PC-9 (cell line): Measurements from ENCODE around the gene DDX10. TPM values are rescaled to one million over a fixed set of nuclear protein-coding genes. Genes with fewer than 3 reads are reported as not detected.

Experiments
- BruUV-seq: library from RNA; stranded (reverse); fragments of 400-500 nt; replicated peaks from 2 replicates; lab custom pipeline; 2021; lab: Mats Ljungman, UMichigan
- CTCF ChIA-PET: fragments of 300-600 bp; sonication (Branson Sonifier 250); formaldehyde crosslinking; loops from one replicate; lab custom pipeline; 2022; ENCODE audit warnings: antibody characterized with exemption; lab: Charles Lee
- POLR2A ChIA-PET: fragments of 300-600 bp; sonication (Branson Sonifier 250); formaldehyde crosslinking; loops from one replicate; lab custom pipeline; 2022; ENCODE audit warnings: antibody characterized with exemption; ENCODE audit not compliant: unreplicated experiment; lab: Charles Lee
- DNase-seq, 2 experiments: peaks; one replicate each; pipeline versions ENCODE4 v3.0.0 to v3.0.0-alpha.2; 2015 to 2022; ENCODE audit warnings: mixed read lengths in 1 of 2
- H2AFZ ChIP-seq: fragments of 200-600 bp; sonication (generic); 2 replicates; pipeline ENCODE4 v1.8.1; 2017; ENCODE audit warnings: antibody characterized with exemption
- H3F3A ChIP-seq: fragments of 200-600 bp; sonication (generic); 2 replicates; pipeline ENCODE4 v1.8.1; 2017; ENCODE audit warnings: antibody characterized with exemption, mild to moderate bottlenecking, low read depth; ENCODE audit not compliant: insufficient read depth
- H3K27ac ChIP-seq: fragments of 200-600 bp; sonication (generic); 2 replicates; pipeline ENCODE4 v1.6.1; 2016; ENCODE audit warnings: mixed run types
- H3K27me3 ChIP-seq: fragments of 200-600 bp; sonication (generic); 2 replicates; pipeline ENCODE4 v1.6.1; 2016; ENCODE audit warnings: low read depth, mixed run types; ENCODE audit not compliant: insufficient read depth
- H3K36me3 ChIP-seq: fragments of 200-600 bp; sonication (generic); 2 replicates; pipeline ENCODE4 v1.6.1; 2016; ENCODE audit warnings: low read depth, mixed run types
- H3K4me1 ChIP-seq: fragments of 200-600 bp; sonication (generic); replicated peaks from 2 replicates; pipeline ENCODE4 v1.6.1; 2016; ENCODE audit warnings: mixed run types; ENCODE audit not compliant: insufficient read depth
- H3K4me2 ChIP-seq: fragments of 200-600 bp; sonication (generic); 2 replicates; pipeline ENCODE4 v1.6.1; 2017; ENCODE audit warnings: mixed run types
- H3K4me3 ChIP-seq: fragments of 200-600 bp; sonication (generic); 2 replicates; pipeline ENCODE4 v1.6.1; 2016; ENCODE audit warnings: mixed run types
- H3K79me2 ChIP-seq: fragments of 200-600 bp; sonication (generic); 2 replicates; pipeline ENCODE4 v1.6.1; 2017; ENCODE audit warnings: low read depth, mixed run types
- H3K9me2 ChIP-seq: fragments of 200-600 bp; sonication (generic); 2 replicates; pipeline ENCODE4 v1.8.1; 2017; ENCODE audit warnings: mild to moderate bottlenecking; ENCODE audit not compliant: insufficient read depth
- H3K9me3 ChIP-seq: fragments of 200-600 bp; sonication (generic); 2 replicates; pipeline ENCODE4 v1.8.1; 2016; ENCODE audit warnings: low read depth; ENCODE audit not compliant: insufficient read depth
- H4K20me1 ChIP-seq: fragments of 200-600 bp; sonication (generic); 2 replicates; pipeline ENCODE4 v1.8.1; 2017; ENCODE audit not compliant: insufficient read depth
- CTCF ChIP-seq: fragments of 200-600 bp; sonication (generic); conservative IDR thresholded peaks from 2 replicates; pipeline ENCODE4 v1.6.1; 2017; ENCODE audit warnings: mixed run types, antibody characterized with exemption, mild to moderate bottlenecking, moderate library complexity
- EZH2 ChIP-seq: fragments of 200-600 bp; sonication (generic); IDR thresholded peaks from 2 replicates; pipeline ENCODE4 v1.8.0; 2017; ENCODE audit warnings: antibody characterized with exemption, low read depth
- intact Hi-C: fragments of 100-400 bp; cut with micrococcal nuclease; formaldehyde crosslinking; loops from one replicate; pipeline ENCODE4 v1.10.0; 2022; ENCODE audit not compliant: unreplicated experiment
- total RNA-seq: library from RNA; stranded (reverse); gene quantifications from 2 replicates; pipeline ENCODE4 v1.2.3, GENCODE V29; 2021

The DDX10 gene
- total RNA-seq, 1 experiment from 2014 or later = 26.4 TPM

- H3K27ac ChIP-seq = no peak overlapping the region
- H4K20me1 ChIP-seq = no peaks in the 10 kb centered on the region
- no peaks in the 10 kb centered on the region for H3K9me2 ChIP-seq
- no TSS peak for BruUV-seq
- H3K27me3 ChIP-seq = no peaks in the 10 kb centered on the region
- H3K79me2 ChIP-seq = no peaks in the 10 kb centered on the region
- ChIA-PET CTCF (no interaction called here), POLR2A (no interaction called here)
- no peaks in the 10 kb centered on the region for H3F3A ChIP-seq
- intact Hi-C loops = no loop called here
- H3K4me1 ChIP-seq = peaks cover 12% of the 10 kb centered on the region; the same call in 1 of the 2 replicates
- no peak overlapping the region for H3K4me2 ChIP-seq
- no peak overlapping the region for H2AFZ ChIP-seq
- TF ChIP-seq CTCF = no peak
- TF ChIP-seq EZH2 = no peak
- peak in 1 of 2 experiments; percentile 19 for DNase-seq
- H3K9me3 ChIP-seq = no peaks in the 10 kb centered on the region
- H3K36me3 ChIP-seq = no peaks in the 10 kb centered on the region
- H3K4me3 ChIP-seq = no peak overlapping the region
Observed at GRCh38 chr11:108970221-108970991, 305.5 kb downstream of the DDX10 start.

GRCh38 chr11:108973402-108974162 is 308.7 kb downstream of the DDX10 start:
- Histone ChIP-seq H3K9me3 (no peaks in the 10 kb centered on the region), H3K36me3 (no peaks in the 10 kb centered on the region), H3K27ac (0 out of 2 replicates have a peak overlapping the region, but pooled peaks have one; percentile 3), H3K79me2 (no peaks in the 10 kb centered on the region), H4K20me1 (no peaks in the 10 kb centered on the region), H3F3A (no peaks in the 10 kb centered on the region), H2AFZ (no peak overlapping the region), H3K4me2 (0 out of 2 replicates have a peak overlapping the region, but pooled peaks have one; percentile 11), H3K4me3 (no peak overlapping the region), H3K9me2 (no peaks in the 10 kb centered on the region), H3K27me3 (no peaks in the 10 kb centered on the region), H3K4me1 (peaks cover 12% of the 10 kb centered on the region; the same call in 1 of the 2 replicates)
- peak; percentile 54 to 83 for DNase-seq
- ChIA-PET POLR2A (no interaction called here), CTCF (no interaction called here)
- no peak for TF ChIP-seq CTCF
- no peak for TF ChIP-seq EZH2
- intact Hi-C loops = no loop called here
- no TSS peak for BruUV-seq

GRCh38 chr11:108975026-108975425 is 310.2 kb downstream of the DDX10 start:
- POLR2A ChIA-PET = no interaction called here
- peak in 1 of 2 experiments; percentile 32 for DNase-seq

More at GRCh38 chr11:108975026-108975425, 310.2 kb downstream of the DDX10 start:
- CTCF ChIA-PET = no interaction called here
- TF ChIP-seq EZH2 = no peak
- Histone ChIP-seq H3F3A (no peaks in the 10 kb centered on the region), H3K4me2 (no peak overlapping the region), H3K36me3 (no peaks in the 10 kb centered on the region), H3K27me3 (no peaks in the 10 kb centered on the region), H4K20me1 (no peaks in the 10 kb centered on the region), H3K4me3 (no peak overlapping the region), H3K9me2 (no peaks in the 10 kb centered on the region), H3K27ac (no peak overlapping the region), H3K4me1 (peaks cover 12% of the 10 kb centered on the region; the same call in 1 of the 2 replicates), H3K9me3 (no peaks in the 10 kb centered on the region), H3K79me2 (no peaks in the 10 kb centered on the region), H2AFZ (no peak overlapping the region)
- intact Hi-C loops = no loop called here
- BruUV-seq = no TSS peak
